Testis (tissue), 2 donors: ENCODE data around the gene NRN1.

Experiments used
- CTCF ChIP-seq, 3 experiments: fragments of 450-650 bp in 2 of 3; fragments of 200-600 bp in 1 of 3; sonication (generic) in 1 of 3; IDR thresholded peaks; one replicate each; pipeline ENCODE4 v1.5.1; 2016 to 2019; ENCODE audit warnings: antibody characterized with exemption in 3 of 3, mild to moderate bottlenecking in 2 of 3, moderate library complexity in 1 of 3
- POLR2A ChIP-seq: fragments of 450-650 bp; IDR thresholded peaks from one replicate; pipeline ENCODE4 v1.6.1; 2017; ENCODE audit warnings: antibody characterized with exemption, mild to moderate bottlenecking, moderate library complexity

DNA sequence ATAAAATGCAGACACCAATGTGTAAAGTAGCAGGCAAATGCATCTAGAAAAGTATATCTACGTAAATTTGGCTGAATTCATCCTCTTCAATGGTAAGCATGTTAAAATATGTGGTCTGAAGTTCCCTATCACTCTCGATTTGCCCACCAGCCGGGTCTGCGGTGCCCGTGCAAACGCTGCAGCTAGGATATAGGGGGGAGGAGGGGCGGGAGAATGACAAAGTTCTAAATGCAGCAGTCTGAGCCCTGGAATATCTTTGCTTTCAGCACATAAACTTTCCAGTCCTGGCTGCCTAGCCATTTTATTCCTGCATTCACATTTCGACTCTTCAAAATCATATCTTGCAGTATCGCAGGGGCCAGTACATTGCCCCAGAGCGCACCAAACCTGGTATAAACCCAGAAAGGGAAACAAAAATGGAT is 708 bp downstream of the NRN1 start:
- TF ChIP-seq CTCF (IDR thresholded peaks at IDR 0.05) = no peak
- no peak for TF ChIP-seq POLR2A
